Thyroid gland (tissue), 4 donors: Measurements from ENCODE around the gene OR10G7.

Experiments
- CTCF ChIP-seq, 6 experiments: fragments of 200-600 bp in 3 of 6; fragments of 450-650 bp in 3 of 6; sonication (generic) in 3 of 6; IDR thresholded peaks; one replicate each; pipeline ENCODE4 v1.5.1; 2016 to 2019; ENCODE audit warnings: antibody characterized with exemption in 6 of 6, mild to moderate bottlenecking in 2 of 6, inconsistent platforms in 1 of 6, moderate library complexity in 1 of 6
- POLR2A ChIP-seq, 2 donors: fragments of 450-650 bp; IDR thresholded peaks; one replicate each; pipeline ENCODE4 v1.6.1; 2017; ENCODE audit warnings: antibody characterized with exemption in 2 of 2, mild to moderate bottlenecking in 2 of 2, moderate library complexity in 1 of 2

- TF ChIP-seq CTCF (IDR thresholded peaks at IDR 0.05): no peak
- no peak for TF ChIP-seq POLR2A (IDR thresholded peaks at IDR 0.05)
Observed at GRCh38 chr11:124085997-124086846, 45.1 kb upstream of the OR10G7 start.
